ENCODE data around the gene SLC38A4.

- TF ChIP-seq, protein P1, sequence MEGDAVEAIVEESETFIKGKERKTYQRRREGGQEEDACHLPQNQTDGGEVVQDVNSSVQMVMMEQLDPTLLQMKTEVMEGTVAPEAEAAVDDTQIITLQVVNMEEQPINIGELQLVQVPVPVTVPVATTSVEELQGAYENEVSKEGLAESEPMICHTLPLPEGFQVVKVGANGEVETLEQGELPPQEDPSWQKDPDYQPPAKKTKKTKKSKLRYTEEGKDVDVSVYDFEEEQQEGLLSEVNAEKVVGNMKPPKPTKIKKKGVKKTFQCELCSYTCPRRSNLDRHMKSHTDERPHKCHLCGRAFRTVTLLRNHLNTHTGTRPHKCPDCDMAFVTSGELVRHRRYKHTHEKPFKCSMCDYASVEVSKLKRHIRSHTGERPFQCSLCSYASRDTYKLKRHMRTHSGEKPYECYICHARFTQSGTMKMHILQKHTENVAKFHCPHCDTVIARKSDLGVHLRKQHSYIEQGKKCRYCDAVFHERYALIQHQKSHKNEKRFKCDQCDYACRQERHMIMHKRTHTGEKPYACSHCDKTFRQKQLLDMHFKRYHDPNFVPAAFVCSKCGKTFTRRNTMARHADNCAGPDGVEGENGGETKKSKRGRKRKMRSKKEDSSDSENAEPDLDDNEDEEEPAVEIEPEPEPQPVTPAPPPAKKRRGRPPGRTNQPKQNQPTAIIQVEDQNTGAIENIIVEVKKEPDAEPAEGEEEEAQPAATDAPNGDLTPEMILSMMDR (conservative IDR thresholded peaks at IDR 0.05; ENCODE audit: low read length) = no peak
- no peak for TF ChIP-seq EZH2phosphoT487 (IDR thresholded peaks at IDR 0.05; ENCODE audit: borderline replicate concordance)
Observed at GRCh38 chr12:46839232-46839631, 13.4 kb upstream of the SLC38A4 start.
